ENCODE data around the gene TYROBP.

DNA sequence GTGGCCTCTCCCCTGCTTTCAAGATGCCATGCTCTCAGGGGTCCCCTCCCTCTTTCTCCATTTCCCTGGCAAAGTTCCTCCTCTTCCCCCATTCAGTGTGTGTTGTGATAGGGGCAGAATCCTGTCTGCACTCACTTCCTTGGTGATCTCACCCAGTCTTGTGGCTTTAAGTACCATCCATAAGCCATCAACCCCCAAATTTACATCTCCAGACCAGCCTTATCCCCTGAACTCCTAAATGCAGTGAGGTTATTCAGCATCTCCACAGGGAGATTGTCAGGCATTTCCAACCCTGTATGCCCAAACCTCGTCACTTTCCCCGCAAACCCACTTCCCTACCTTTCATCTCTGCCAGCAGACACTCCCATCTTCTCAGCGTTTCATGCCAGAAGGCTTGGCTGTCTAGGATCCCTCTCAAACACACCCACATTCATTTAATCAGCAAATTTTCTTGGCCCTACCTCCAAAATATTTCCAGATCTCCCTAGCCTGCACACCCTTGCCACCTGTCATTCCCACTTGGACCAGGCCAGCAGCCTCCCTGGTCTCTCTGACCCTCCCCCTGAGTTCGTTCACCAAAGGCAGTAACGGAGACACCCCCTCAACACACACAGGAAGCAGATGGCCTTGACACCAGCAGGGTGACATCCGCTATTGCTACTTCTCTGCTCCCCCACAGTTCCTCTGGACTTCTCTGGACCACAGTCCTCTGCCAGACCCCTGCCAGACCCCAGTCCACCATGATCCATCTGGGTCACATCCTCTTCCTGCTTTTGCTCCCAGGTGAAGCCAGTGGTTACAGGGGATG lies 6.0 kb downstream of the TYROBP start, which contains the start of gene HCST:
- TF ChIP-seq, protein P1, sequence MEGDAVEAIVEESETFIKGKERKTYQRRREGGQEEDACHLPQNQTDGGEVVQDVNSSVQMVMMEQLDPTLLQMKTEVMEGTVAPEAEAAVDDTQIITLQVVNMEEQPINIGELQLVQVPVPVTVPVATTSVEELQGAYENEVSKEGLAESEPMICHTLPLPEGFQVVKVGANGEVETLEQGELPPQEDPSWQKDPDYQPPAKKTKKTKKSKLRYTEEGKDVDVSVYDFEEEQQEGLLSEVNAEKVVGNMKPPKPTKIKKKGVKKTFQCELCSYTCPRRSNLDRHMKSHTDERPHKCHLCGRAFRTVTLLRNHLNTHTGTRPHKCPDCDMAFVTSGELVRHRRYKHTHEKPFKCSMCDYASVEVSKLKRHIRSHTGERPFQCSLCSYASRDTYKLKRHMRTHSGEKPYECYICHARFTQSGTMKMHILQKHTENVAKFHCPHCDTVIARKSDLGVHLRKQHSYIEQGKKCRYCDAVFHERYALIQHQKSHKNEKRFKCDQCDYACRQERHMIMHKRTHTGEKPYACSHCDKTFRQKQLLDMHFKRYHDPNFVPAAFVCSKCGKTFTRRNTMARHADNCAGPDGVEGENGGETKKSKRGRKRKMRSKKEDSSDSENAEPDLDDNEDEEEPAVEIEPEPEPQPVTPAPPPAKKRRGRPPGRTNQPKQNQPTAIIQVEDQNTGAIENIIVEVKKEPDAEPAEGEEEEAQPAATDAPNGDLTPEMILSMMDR (IDR thresholded peaks at IDR 0.05) = no peak
- no peak for TF ChIP-seq POLR2A (IDR thresholded peaks at IDR 0.05)
